HepG2 (cell line): ENCODE measurements around the gene NOS1. TPM values are rescaled to one million over a fixed set of nuclear protein-coding genes. Genes with fewer than 3 reads are reported as not detected.

Experiments used
- ATAC-seq: fragments of 200-7000 bp; cut with Tn5 transposase; 3 replicates; pipeline ENCODE4 v1.9.1; 2020; ENCODE audit warnings: mild to moderate bottlenecking, moderate library complexity
- BruUV-seq: library from RNA; stranded (reverse); fragments of 400-500 nt; replicated peaks from 2 replicates; lab custom pipeline; 2021; lab: Mats Ljungman, UMichigan
- CTCF ChIA-PET: fragments of 300-600 bp; formaldehyde crosslinking; extraction: SDS; loops from one replicate; lab custom pipeline; 2021; ENCODE audit warnings: low total read pairs, inconsistent platforms, low intra/inter-chr PET ratio; lab: Yijun Ruan, JAX
- POLR2A ChIA-PET: fragments of 350-600 bp; sonication (Branson Sonifier 250); formaldehyde crosslinking; loops from one replicate; lab custom pipeline; 2020; ENCODE audit warnings: antibody characterized with exemption, inconsistent platforms; lab: Yijun Ruan, JAX
- DNase-seq: peaks from one replicate; pipeline ENCODE4 v3.0.0-alpha.2; 2015; ENCODE audit warnings: low spot score
- FAIRE-seq: peaks from 3 replicates; lab custom pipeline; 2011; peaks lifted over from hg19 to GRCh38; lab: Jason Lieb, UNC
- H2AFZ ChIP-seq: one replicate; pipeline ENCODE4 v1.6.1; 2011; ENCODE audit warnings: low read length, inconsistent platforms
- H3K27ac ChIP-seq: fragments of 300-600 bp; 3 replicates; pipeline ENCODE4 v1.8.0; 2011; ENCODE audit warnings: mixed run types, mild to moderate bottlenecking, mixed read lengths, low read length, inconsistent platforms; ENCODE audit not compliant: insufficient read depth; ENCODE audit errors: extremely low read length
- H3K27me3 ChIP-seq, 2 experiments: fragments of 200-600 bp in 1 of 2; 2 replicates in 1 of 2; 3 replicates in 1 of 2; pipeline versions ENCODE4 v1.6.0 to v1.8.0; 2011; ENCODE audit warnings: low read length in 2 of 2, mild to moderate bottlenecking in 2 of 2, moderate library complexity in 2 of 2, inconsistent platforms in 1 of 2; ENCODE audit not compliant: insufficient read depth in 2 of 2, control insufficient read depth in 1 of 2
- H3K36me3 ChIP-seq, 2 experiments: fragments of 200-600 bp in 1 of 2; replicated peaks in 1 of 2; 2 replicates in 1 of 2; 3 replicates in 1 of 2; pipeline versions ENCODE4 v1.5.1 to v1.8.0; 2011; ENCODE audit warnings: low read length in 2 of 2, inconsistent platforms in 1 of 2; ENCODE audit not compliant: insufficient read depth in 2 of 2, control insufficient read depth in 1 of 2
- H3K4me1 ChIP-seq: 2 replicates; pipeline ENCODE4 v1.5.1; 2012; ENCODE audit warnings: low read length, inconsistent platforms; ENCODE audit not compliant: insufficient read depth
- H3K4me2 ChIP-seq: 2 replicates; pipeline ENCODE4 v1.6.0; 2011; ENCODE audit warnings: low read depth, low read length, inconsistent platforms
- H3K4me3 ChIP-seq, 3 experiments: fragments of 200-600 bp in 1 of 3; sonication (generic), shearing (Covaris generic) in 1 of 3; replicated peaks in 1 of 3; 2 replicates each; pipeline ENCODE4 v1.5.1; 2011 to 2016; ENCODE audit warnings: low read length in 3 of 3, inconsistent platforms in 2 of 3, low read depth in 2 of 3, mild to moderate bottlenecking in 2 of 3, control low read depth in 1 of 3, mixed read lengths in 1 of 3; ENCODE audit not compliant: insufficient read depth in 1 of 3
- H3K79me2 ChIP-seq: one replicate; pipeline ENCODE4 v1.6.1; 2011; ENCODE audit warnings: low read length, inconsistent platforms; ENCODE audit not compliant: insufficient read depth
- H3K9ac ChIP-seq: 2 replicates; pipeline ENCODE4 v1.6.0; 2011; ENCODE audit warnings: mild to moderate bottlenecking, low read depth, low read length, inconsistent platforms; ENCODE audit not compliant: insufficient read depth
- H3K9me3 ChIP-seq: 2 replicates; pipeline ENCODE4 v1.5.1; 2012; ENCODE audit warnings: mild to moderate bottlenecking, low read length
- H4K20me1 ChIP-seq: 2 replicates; pipeline ENCODE4 v1.6.0; 2011; ENCODE audit warnings: inconsistent platforms, mild to moderate bottlenecking, low read length, moderate library complexity; ENCODE audit not compliant: insufficient read depth
- DPF2 ChIP-seq: sonication (generic); formaldehyde crosslinking; IDR thresholded peaks from 2 replicates; pipeline ENCODE4 v1.4.0; 2020; ENCODE audit warnings: mild to moderate bottlenecking, low read depth, missing genetic modification reagents, borderline replicate concordance
- ONECUT2 ChIP-seq: sonication (generic); formaldehyde crosslinking; IDR thresholded peaks from 2 replicates; pipeline ENCODE4 v1.4.0; 2020; ENCODE audit warnings: missing genetic modification reagents
- PCBP2 ChIP-seq: fragments of 200-400 bp; formaldehyde crosslinking; optimal IDR thresholded peaks from 2 replicates; pipeline ENCODE3; 2018; ENCODE audit warnings: low read length, low read depth; ENCODE audit not compliant: poor library complexity, severe bottlenecking
- PHF8 ChIP-seq: sonication (generic); formaldehyde crosslinking; IDR thresholded peaks from 2 replicates; pipeline ENCODE4 v1.5.0; 2020; ENCODE audit warnings: missing genetic modification reagents
- RORA ChIP-seq: sonication (generic); formaldehyde crosslinking; IDR thresholded peaks from 2 replicates; pipeline ENCODE4 v1.5.0; 2020; ENCODE audit warnings: mild to moderate bottlenecking, missing genetic modification reagents, moderate library complexity
- TMF1 ChIP-seq: sonication (generic); formaldehyde crosslinking; IDR thresholded peaks from 2 replicates; pipeline ENCODE4 v1.8.1; 2022; ENCODE audit warnings: low read depth, missing genetic modification reagents
- ZNF841 ChIP-seq: sonication (generic); formaldehyde crosslinking; IDR thresholded peaks from 2 replicates; pipeline ENCODE4 v1.8.1; 2023; ENCODE audit warnings: missing genetic modification reagents, borderline replicate concordance
- WGBS: methylation state at CpG from one replicate; pipeline ENCODE4 v1.1.6; 2017; ENCODE audit warnings: low lambda C conversion rate; 5-methylcytosine and 5-hydroxymethylcytosine counted together
- in situ Hi-C: cut with HindIII; loops from 2 replicates; pipeline ENCODE4 v1.10.0; 2017; ENCODE audit warnings: low pct_unique_long_range_greater_than_20kb; ENCODE audit not compliant: extremely low pct_ligation_motif_present
- intact Hi-C: fragments of 100-400 bp; cut with micrococcal nuclease; formaldehyde crosslinking; loops from one replicate; pipeline ENCODE4 v1.10.0; 2022; ENCODE audit not compliant: unreplicated experiment
- polyA plus RNA-seq, 8 experiments: library from polyadenylated mRNA; depleted of rRNA in 3 of 8; stranded (reverse) in 7 of 8; unstranded in 1 of 8; fragments of >200 nt; fragmentation: Illumina TruSeq in 4 of 8; extraction: Trizol in 4 of 8; gene quantifications; 2 replicates each; pipeline versions ENCODE4 v1.2.1 to v1.2.3, GENCODE V29; 2011 to 2016; ENCODE audit warnings: low read depth in 4 of 8, missing spikeins in 1 of 8, mixed read lengths in 1 of 8; ENCODE audit not compliant: insufficient read depth in 1 of 8
- total RNA-seq, 5 experiments: library from RNA; depleted of rRNA; stranded (reverse); fragments of >200 nt; fragmentation: Illumina TruSeq; extraction: Trizol; gene quantifications; 2 replicates each; pipeline ENCODE4 v1.2.3, GENCODE V29; 2016; ENCODE audit warnings: low read depth in 1 of 5
- TF ChIP-seq, protein P1 (sequence below): sonication (generic); formaldehyde crosslinking; IDR thresholded peaks from 2 replicates; pipeline ENCODE4 v1.4.0; 2020; ENCODE audit warnings: missing genetic modification reagents
- TF ChIP-seq, protein P2 (sequence below): sonication (generic); formaldehyde crosslinking; IDR thresholded peaks from 2 replicates; pipeline ENCODE4 v1.5.1; 2020; ENCODE audit warnings: missing genetic modification reagents, mild to moderate bottlenecking, borderline replicate concordance
- TF ChIP-seq, protein P3 (sequence below): IDR thresholded peaks from 2 replicates; pipeline ENCODE4 v1.6.1; 2016; ENCODE audit warnings: missing biosample characterization, missing genetic modification reagents, low read depth
- TF ChIP-seq, protein P4 (sequence below): fragments of 450-650 bp; IDR thresholded peaks from 2 replicates; pipeline ENCODE4 v1.6.1; 2017; ENCODE audit warnings: mild to moderate bottlenecking

The NOS1 gene
- total and polyA plus RNA-seq, 2 of the 13 experiments (the other 11 are each of a cell fraction or from before 2014, with no cell fraction given): not detected

DNA sequence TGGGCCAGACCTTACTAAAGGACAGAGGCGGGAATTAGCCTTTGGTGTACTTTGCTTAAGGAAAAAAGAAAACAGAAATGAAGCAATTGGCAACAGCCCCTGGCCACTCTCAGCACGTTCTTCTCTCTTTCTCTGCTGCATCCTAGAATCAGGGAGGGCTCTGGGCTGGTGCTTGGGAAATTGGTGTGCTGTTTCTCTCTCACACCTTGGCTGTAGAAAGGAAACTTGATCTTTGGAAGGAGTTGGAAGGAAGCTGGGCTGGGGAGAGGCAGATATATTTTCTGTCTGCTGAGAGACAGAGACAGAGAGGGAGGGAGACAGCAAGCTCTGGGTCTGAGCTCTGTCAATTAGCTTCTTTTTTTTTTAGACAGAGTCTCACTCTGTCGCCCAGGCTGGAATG lies 27.4 kb downstream of the NOS1 start:
- Histone ChIP-seq H3K36me3 (no peaks in the 10 kb centered on the region), H3K9me3 (no peaks in the 10 kb centered on the region), H3K27ac (no peak overlapping the region), H3K27me3 (peaks cover 3 to 36% of the 10 kb centered on the region in 2 experiments; a peak in 3 of 5 replicates), H3K4me1 (0 out of 2 replicates have a peak, but pooled peaks cover 7% of the 10 kb centered on the region), H3K9ac (no peak overlapping the region), H3K79me2 (no peaks in the 10 kb centered on the region), H4K20me1 (no peaks in the 10 kb centered on the region), H3K4me2 (no peak overlapping the region), H2AFZ (no peak overlapping the region), H3K4me3 (no peak overlapping the region)
- WGBS: 8% methylated on average over 2 of the region's 3 CpGs
- FAIRE-seq (no peak), DNase-seq (no peak), ATAC-seq (no peak)
- in situ Hi-C loops (no loop called here), intact Hi-C loops (no loop called here)
- ChIA-PET POLR2A (no interaction called here), CTCF (no interaction called here)
- no TSS peak for BruUV-seq
- no peak for TF ChIP-seq ZNF841 (CRISPR knock-in tag)
- TF ChIP-seq, protein P1, sequence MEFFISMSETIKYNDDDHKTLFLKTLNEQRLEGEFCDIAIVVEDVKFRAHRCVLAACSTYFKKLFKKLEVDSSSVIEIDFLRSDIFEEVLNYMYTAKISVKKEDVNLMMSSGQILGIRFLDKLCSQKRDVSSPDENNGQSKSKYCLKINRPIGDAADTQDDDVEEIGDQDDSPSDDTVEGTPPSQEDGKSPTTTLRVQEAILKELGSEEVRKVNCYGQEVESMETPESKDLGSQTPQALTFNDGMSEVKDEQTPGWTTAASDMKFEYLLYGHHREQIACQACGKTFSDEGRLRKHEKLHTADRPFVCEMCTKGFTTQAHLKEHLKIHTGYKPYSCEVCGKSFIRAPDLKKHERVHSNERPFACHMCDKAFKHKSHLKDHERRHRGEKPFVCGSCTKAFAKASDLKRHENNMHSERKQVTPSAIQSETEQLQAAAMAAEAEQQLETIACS (CRISPR knock-in tag): no peak
- TF ChIP-seq, protein P2, sequence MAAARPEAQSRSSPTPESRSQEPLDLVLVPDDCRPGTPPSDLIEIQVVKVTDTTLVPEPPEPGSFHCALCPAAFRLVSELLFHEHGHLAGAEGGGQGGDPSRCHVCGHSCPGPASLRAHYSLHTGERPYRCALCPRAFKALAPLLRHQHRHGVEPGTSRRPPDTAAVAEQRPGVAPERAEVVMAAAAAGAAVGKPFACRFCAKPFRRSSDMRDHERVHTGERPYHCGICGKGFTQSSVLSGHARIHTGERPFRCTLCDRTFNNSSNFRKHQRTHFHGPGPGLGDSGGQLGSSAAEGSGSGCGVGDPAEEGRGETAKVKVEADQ (CRISPR knock-in tag): no peak
- TF ChIP-seq PHF8 (CRISPR knock-in tag): no peak
- TF ChIP-seq RORA (CRISPR knock-in tag): no peak
- TF ChIP-seq, protein P3, sequence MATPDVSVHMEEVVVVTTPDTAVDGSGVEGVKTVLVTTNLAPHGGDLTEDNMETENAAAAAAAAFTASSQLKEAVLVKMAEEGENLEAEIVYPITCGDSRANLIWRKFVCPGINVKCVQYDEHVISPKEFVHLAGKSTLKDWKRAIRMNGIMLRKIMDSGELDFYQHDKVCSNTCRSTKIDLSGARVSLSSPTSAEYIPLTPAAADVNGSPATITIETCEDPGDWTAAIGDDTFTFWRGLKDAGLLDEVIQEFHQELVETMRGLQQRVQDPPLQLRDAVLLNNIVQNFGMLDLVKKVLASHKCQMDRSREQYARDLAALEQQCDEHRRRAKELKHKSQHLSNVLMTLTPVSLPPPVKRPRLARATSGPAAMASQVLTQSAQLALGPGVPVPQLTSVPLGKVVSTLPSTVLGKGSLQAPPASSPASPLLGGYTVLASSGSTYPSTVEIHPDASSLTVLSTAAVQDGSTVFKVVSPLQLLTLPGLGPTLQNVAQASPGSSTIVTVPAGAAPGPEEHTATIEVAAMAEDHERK (CRISPR knock-in tag): no peak
- TF ChIP-seq TMF1: no peak
- TF ChIP-seq ONECUT2: no peak
- TF ChIP-seq DPF2: no peak
- TF ChIP-seq, protein P4, sequence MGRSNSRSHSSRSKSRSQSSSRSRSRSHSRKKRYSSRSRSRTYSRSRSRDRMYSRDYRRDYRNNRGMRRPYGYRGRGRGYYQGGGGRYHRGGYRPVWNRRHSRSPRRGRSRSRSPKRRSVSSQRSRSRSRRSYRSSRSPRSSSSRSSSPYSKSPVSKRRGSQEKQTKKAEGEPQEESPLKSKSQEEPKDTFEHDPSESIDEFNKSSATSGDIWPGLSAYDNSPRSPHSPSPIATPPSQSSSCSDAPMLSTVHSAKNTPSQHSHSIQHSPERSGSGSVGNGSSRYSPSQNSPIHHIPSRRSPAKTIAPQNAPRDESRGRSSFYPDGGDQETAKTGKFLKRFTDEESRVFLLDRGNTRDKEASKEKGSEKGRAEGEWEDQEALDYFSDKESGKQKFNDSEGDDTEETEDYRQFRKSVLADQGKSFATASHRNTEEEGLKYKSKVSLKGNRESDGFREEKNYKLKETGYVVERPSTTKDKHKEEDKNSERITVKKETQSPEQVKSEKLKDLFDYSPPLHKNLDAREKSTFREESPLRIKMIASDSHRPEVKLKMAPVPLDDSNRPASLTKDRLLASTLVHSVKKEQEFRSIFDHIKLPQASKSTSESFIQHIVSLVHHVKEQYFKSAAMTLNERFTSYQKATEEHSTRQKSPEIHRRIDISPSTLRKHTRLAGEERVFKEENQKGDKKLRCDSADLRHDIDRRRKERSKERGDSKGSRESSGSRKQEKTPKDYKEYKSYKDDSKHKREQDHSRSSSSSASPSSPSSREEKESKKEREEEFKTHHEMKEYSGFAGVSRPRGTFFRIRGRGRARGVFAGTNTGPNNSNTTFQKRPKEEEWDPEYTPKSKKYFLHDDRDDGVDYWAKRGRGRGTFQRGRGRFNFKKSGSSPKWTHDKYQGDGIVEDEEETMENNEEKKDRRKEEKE: no peak
- no peak for TF ChIP-seq PCBP2
